GM18508 (cell line): Measurements from ENCODE around the gene MAN1A2.
"Not testable (repeated sequence)": the region's sequence is repeated elsewhere in the genome, so short reads cannot be mapped to it uniquely, and the experiment has no call there.

Source experiments
- ATAC-seq: cut with Tn5 transposase; IDR thresholded peaks from one replicate; pipeline ENCODE4 v1.9.1; 2021; ENCODE audit warnings: moderate number of reproducible peaks; ENCODE audit not compliant: insufficient read depth, unreplicated experiment

The MAN1A2 gene

DNA sequence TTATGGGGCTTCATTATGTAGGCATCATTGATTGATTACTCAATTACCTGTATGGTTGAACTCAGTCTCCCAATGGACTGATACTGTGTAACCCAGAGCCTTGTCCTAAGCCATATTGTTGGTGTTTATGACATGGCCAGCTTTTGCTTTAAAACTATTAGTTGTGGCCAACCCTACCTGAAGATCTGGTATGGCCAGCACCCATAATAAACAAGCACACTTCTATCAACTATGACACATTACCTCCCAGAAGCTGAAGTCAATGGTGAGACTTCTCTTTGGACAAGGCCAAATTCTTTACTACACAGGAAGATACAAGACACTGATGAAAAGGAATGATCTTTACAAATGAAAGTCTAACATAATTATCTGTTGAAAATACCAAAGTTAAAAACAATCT is 28.8 kb downstream of the MAN1A2 start:
- no peak for ATAC-seq

DNA sequence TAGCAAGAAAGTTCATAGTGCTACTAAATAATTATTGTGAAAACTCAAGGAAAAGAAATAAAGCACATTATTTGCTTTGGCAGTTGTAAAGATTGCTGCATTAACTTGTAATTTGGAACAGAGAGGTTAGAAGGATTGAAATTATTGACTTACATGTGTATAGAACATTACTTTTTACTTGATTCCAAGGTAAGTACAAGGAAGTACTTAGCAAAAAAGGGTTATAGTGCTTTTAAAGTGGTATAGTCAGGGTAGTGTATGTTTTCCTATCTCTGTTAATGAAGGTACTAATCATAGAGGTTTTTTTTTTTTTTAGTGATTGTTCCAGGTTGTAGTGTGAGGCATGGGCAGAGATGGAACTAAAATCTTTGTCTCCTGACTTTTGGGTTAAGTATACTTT is 29.4 kb downstream of the MAN1A2 start:
- ATAC-seq = no peak

DNA sequence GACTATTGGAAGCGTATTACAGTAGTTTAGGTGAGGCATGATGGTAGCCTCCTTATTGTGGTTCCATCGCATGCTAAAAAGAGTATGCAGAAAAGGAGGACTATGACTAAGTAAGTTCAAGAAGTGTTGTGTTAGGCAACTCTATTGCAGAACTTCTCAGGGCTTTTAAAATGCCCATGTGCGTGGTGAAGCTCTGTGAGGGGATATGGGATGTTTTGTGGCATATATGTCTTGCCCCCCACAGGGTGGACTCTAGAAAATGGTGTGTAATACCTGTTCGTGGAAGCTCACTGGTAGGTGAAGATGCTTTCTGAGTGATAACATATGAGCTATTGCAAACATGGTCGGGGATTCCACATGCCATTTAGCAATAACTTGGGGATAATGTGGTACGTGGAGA is 31.7 kb downstream of the MAN1A2 start:
- no peak for ATAC-seq

DNA sequence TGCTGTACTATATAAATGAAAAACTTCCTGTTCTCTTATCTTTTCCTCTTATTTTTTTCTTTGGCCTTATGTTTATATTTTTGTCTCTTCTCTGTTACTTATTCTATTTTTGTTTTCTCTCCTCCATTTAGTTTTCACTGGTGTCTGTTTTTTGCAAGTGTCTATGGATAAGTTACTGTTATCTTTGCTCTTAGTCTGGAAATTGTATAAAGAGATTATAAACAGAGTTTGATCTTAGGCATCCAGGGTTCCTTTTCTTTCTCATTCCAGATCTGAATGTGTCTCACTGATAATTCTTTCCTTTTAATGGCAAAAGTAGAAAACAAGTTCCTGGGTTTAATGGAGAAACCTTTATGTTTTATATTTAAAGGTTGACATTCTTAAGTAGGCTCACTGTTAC is 34.5 kb downstream of the MAN1A2 start:
- no peak for ATAC-seq

DNA sequence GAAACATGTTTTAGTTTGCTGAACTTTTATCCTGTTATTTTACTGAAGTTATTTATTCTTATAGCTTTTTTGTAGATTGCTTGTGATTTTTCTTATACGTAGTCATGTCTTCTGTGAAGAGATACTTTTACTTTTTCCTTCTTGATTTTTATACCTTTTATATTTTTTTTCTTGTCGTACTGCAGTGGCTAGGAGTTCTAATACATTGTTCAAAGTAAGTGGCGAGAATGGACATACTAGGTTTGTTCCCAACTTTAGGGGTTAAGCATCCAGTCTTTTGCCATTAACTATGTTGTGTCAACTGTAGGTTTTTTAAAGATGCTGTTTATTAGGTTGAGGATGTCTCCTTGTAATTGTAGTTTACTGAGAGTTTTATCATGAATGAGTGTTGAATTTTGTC is 36.3 kb downstream of the MAN1A2 start:
- ATAC-seq = no peak

DNA sequence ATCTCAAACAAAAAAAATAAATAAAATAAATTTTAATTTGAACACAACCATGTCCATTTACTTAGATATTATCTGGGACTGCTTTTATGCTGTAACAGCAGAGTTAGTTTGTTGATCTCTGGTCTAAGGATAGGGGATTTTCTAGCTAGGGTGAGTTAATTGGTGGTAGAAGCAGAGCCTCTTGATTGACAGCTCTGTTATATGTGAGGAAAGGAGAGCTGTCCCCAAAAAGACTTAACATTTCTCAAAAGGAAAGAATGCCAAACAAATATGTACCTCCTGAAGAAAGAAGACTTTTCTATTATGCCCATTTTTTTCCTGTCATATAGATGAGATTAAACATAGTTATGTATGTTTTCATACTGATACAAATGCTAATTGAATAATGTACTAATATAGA is 37.8 kb downstream of the MAN1A2 start:
- no peak for ATAC-seq

DNA sequence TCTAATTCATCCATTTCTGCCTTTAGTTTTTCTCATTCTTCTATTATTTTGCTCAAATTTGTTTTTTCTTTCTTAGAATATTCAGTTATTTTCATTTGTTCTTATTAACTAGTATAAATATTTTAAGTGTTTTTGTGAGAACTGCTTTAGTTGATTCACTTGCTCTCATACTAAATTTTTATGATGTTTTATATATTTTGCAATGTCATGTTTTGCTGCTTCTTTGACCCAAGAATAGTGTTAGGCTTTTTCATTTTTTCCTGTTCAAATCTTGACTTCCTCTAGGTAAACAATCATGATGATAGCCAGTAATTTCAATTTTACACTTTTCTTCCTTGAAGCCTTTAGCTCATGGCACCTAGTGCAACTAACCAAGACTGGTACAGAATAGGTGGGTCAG is 45.2 kb downstream of the MAN1A2 start:
- no peak for ATAC-seq

DNA sequence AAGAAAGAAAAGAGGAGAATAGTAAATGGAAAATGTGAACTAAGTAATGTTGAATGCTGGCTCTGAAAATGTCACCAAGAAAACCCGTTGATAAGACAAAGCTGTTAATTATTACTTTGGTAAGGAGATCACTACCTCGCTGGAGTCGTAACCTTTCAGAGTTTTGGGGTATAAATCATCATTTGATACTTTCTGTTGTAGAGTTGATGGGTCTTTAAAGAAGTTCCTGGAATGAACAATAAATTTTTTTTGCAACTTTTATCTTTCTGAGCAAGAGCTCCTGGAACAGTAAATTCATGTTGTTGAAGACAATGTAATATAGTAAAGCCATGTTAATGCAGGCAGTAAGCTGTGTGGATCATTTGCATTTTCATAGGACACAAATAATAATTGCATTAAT is 46.2 kb downstream of the MAN1A2 start:
- no peak for ATAC-seq

DNA sequence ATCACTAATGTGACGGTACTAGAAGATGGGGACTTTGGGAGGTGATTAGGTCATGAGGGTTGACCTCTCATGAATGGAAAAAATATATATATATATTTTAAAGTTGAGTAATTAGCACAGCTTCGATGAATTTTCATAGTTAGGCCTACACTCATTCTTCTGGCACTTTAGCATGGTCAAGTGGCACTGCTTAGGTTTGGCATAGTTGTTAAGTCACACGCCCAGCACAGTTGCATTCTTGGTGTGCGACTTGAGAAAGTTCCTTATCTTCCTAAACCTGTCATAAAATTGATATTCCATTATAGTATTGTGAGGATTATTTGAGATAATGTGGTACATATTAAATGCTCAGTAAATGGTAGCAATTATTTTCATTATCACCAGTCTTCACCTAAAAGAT is 47.7 kb downstream of the MAN1A2 start:
- ATAC-seq = no peak

DNA sequence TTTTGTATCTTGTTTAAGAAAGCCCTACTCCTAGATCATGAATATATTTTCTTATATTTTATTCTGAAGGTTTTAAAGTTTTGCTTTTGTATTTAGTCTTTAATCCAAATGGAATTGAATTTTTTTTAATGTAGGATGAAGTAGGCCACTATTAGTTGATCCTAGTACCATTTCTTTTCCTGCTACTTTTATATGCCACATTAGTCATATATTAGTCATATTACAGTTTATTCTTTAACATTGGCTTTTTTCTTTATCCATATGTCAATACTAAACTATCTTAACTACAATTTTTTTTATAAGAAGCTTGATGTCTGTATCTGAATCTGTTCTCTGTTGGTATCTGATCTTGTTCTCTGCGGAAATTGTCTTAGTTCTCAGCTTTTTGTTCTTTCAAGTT is 48.8 kb downstream of the MAN1A2 start:
- no peak for ATAC-seq

DNA sequence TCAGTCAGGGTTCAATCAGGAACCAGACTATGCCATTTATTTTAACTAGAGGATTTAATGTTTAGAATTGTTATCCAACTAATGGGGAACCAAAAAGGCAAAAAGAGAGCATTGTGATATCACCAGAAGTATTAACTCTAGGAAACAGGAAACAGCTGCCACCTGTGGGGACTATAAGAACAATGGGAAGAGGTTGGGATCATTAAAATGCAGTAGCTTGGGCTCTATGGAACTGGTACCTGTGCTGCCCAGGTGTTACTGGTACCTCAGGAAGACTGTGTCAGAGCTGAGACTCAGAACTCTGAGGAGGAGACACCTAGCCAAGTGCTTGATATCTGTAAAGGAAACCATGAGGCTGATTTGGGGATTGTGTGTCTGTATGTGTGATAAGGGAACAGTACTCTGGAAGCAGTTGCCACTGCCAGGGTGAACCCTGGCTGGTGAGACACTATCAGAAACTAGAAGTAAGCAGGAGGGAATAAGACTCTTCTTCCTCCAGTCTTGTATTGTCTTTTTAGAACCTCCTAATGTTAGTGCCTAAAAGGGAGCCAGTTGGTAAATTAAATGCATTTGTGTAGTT is 49.4 kb downstream of the MAN1A2 start:
- no peak for ATAC-seq

DNA sequence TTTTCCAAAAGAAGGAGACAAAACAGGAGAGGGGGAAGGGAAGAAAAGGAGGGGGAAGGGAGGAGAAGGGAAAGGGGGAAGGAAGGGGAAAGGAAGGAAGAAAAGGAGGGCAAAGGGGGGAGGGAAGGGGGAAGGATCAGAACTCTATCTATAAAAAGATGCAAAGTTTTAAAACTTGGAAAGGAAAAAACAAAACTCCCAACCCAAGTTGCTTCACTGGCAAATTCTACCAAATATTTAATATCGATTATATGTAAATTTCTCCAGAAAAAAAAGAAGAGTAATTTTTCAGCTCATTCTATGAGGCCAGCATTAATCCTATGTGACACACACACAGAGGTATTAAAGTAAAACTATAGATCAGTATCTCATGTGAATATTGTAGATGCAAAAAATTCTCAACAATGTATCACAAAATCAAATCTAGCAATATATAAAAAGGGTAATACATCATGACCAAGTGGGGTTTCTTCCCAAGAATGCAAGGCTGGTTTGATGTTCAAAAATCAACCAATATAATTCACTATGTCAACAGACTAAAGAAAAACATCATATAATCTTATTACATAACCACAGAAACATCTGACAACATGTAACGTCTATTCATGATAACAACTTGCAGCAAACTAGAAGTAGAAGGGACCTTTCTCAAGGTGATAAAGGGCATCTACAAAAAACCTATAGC is 57.9 kb downstream of the MAN1A2 start:
- ATAC-seq = no peak

DNA sequence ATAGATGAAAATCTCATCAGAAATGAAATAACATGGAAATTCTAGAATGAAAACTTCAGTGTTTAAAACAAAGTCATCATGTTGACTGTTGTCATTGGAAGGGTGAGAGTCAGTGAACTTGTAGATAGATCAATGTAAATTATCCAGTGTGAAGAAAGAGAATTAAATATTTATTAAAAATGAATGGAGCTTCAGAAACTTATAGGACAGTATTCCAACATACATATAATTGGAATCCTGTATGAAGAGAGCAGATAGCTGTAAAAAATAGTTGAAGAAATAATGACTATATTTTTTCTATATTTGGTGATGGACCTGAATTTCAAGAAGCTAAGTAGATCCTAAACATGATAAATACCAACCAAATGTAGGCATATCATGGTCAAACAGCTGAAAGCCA is 60.0 kb downstream of the MAN1A2 start:
- no peak for ATAC-seq

DNA sequence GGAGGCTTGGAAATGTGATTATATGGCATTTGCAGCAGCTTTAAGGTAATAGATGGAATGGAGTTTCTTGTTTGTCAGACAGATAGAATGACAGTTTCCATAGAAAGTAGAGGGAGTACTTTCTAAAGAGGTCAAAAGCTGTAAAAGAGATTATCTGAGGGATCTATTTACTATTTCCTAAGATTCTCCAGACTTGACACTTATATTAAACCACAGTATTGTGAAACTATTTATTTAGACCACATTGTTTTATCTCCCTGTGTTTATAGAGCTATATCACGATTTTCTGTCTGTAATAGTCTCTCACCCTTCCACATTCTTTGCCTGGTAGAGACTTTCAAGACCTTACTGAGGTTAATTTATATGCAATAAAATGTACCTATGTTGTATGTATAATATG is 66.7 kb downstream of the MAN1A2 start:
- no peak for ATAC-seq

DNA sequence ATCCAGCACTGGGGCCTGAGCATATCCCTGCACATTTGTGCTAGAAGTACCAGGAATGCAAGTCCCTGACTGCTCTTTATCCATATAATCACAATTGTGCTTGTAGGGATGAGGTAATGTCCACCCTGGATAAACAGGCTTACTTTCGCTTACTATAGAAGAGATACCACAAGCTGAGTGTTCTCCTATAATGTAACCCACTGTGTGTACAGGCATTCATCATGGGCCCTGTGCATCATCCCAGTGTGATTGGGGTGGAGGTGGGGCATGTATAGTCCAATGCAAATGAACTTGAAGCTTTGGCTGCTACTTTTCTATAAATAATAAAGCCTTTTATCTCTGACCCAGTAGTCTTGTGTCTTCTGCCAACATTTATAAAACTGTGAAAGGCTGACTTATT is 69.3 kb downstream of the MAN1A2 start:
- ATAC-seq = no peak

DNA sequence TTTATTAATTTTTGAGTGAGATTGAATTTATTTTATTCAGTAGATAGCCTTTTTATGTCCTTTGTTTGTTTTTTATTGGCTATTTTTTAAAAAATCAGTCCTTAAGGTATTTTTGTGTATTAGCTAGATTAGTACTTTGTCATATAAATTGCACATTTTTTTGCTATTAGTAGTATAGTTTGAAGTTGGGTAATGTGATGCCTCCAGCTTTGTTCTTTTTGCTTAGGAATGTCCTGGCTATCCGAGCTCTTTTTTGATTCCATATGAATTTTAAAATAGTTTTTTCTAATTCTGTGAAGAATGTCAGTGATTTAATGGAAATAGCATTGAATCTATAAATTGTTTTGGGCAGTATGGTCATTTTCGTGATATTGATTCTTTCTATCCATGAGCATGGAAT is 80.4 kb downstream of the MAN1A2 start:
- no peak for ATAC-seq

DNA sequence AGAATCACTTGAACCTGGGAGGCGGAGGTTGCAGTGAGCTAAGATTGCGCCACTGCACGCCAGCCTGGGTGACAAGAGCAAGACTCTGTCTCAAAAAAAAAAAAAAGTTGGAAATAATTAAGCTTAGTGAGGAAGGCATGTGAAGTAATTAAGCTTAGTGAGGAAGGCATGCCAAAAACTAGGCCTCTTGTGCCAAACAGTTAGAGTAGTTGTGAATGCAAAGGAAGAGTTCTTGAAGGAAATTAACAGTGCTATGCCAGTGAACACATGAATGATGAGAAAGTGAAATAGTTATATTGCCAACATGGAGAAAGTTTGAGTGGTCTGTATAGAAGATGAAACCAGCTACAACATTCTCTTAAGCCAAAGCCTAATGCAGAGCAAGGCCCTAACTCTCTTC is 85.0 kb downstream of the MAN1A2 start:
- ATAC-seq = no peak

DNA sequence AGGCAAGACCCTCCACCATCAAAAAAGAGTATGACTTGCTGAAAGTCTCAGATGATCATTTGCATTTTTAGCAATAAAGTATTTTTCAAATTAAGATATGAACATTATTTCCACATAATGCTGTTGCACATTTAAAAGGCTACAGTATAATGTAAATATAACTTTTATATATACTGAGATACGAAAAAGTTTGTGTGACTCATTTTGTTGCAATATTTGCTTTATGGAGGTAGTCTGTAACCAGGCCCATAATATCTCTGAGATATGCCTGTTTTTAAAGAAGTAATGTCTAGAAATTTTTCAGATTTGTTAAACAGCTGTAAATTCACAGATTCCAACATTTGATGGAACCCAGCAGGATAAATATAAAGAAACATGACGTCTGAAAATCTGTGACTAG is 86.7 kb downstream of the MAN1A2 start:
- ATAC-seq = no peak

DNA sequence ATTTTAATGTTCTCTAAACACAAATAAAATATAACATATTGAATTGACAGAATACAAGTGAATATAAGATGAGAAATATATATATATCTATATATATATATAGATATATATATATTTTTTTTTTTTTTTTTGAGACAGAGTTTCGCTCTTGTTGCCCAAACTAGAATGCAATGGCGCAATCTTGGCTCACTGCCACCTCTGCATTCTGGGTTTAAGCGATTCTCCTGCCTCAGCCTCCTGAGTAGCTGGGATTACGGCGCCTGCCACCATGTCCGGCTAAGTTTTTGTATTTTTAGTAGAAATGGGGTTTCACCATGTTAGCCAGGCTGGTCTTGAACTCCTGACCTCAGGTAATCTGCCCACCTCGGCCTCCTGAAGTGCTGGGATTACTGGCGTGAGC is 91.2 kb downstream of the MAN1A2 start:
- not testable (repeated sequence) for ATAC-seq

DNA sequence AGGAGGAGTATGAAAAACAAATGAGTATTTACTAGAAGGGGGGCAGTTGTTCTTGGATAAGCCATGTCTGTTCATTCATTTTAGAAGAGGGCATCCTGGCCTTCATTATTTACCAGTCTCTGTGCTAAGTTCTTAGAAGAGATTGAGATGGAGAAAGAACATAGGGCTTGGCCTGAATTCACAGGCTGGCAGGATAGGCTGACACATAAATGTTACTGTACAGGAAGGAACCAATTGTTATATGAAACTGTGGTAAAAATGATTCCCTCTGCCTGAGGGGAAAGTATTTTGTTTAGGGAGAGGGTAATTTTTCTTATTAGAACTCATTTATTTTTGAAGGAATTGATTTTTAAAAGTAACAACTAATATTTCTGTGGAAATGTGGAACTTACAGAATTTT is 99.5 kb downstream of the MAN1A2 start:
- no peak for ATAC-seq

DNA sequence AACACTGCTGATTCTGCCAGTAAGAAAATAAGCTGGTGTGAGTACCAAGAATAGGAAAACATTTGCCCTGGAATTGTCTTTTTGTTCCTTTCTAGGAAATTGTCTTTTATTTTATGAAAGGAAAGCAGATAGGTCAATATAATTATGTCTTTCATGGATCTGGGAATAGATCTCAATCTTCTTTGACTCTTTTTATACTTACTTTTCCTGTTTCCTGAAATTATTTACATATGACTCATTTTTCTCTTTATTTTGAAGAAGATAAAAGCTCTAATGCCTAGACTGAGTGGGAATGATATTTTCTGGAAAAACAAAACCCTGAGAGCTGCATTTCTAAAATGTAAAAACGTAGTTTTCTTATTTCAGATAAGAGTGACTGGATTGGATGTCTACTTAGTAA is 100.1 kb downstream of the MAN1A2 start:
- no peak for ATAC-seq

DNA sequence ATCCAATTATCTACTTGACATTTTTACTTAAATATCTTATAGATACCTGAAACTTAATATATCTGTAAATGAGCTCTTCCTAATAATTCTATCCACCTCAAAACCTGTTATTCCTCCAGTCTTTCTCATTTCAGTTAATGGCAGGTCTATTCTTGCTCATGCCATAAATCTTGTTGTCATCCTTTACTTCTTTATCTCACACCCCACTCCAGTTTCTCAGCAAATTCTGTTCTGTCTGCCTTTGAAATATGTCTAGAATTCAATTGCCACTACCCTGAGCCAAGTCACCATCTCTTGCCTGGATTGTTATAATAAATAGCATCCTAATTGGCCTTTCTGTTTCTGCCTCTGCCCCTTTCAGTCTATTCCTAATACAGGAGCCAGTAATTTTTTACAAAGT is 105.8 kb downstream of the MAN1A2 start:
- ATAC-seq = no peak

DNA sequence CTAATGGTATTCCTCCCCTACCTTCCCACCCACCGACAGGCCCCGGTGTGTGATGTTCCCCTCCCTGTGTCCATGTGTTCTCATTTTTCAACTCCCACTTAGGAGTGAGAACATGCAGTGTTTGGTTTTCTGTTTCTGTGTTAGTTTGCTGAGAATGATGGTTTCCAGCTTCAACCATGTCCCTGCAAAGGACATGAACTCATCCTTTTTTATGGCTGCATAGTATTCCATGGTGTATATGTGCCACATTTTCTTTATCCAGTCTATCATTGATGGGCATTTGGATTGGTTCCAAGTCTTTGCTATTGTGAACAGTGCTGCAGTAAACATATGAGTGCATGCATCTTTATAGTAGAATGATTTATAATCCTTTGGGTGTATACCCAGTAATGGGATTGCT is 108.2 kb downstream of the MAN1A2 start:
- ATAC-seq = not testable (repeated sequence)
